Measurements from ENCODE around the gene PTPRN2. TPM values are rescaled to one million over a fixed set of nuclear protein-coding genes. Genes with fewer than 3 reads are reported as not detected.

PTPRN2 gene
- total and polyA plus RNA-seq, 2 of the 8 experiments (the other 6 are each of a cell fraction or from before 2014, with no cell fraction given) = 2.6 to 4.5 TPM

- WGBS, 2 experiments (ENCODE audit: extremely low coverage in 1 of 2, insufficient coverage in 1 of 2, insufficient read length in 1 of 2, insufficient replicate concordance in 2 of 2, low coverage in 1 of 2, low lambda C conversion rate in 2 of 2, missing lambda C conversion rate in 1 of 2) = 79% methylated on average over 8 of the region's 8 CpGs; no CpG with 5 or more reads in 1 of the 2 experiments
- H3K79me2 ChIP-seq (ENCODE audit: control insufficient read depth in 1 of 2, insufficient read depth in 2 of 2, low read length in 2 of 2) = no peaks in the 10 kb centered on the region
- no peak overlapping the region for H3K23ac ChIP-seq (ENCODE audit: insufficient read length)
- TF ChIP-seq USF2 (IDR thresholded peaks at IDR 0.05; ENCODE audit: low read length) (no peak), FOSL1 (IDR thresholded peaks at IDR 0.05; ENCODE audit: insufficient read depth, low read depth, low read length) (no peak), BCL11A (IDR thresholded peaks at IDR 0.05; ENCODE audit: low read depth in 2 of 2, low read length in 2 of 2) (no peak)
- no peak overlapping the region for H3K56ac ChIP-seq (replicated peaks; ENCODE audit: insufficient read length, low read depth, low read length)
- H4K91ac ChIP-seq (replicated peaks; ENCODE audit: insufficient read length, low read length) = no peak overlapping the region
- no peak overlapping the region for H3K4me2 ChIP-seq (ENCODE audit: insufficient read depth in 1 of 2, low read depth in 2 of 2, low read length in 2 of 2)
- no peak overlapping the region for H3K4ac ChIP-seq (replicated peaks; ENCODE audit: insufficient read length, low read depth, low read length)
- H2BK20ac ChIP-seq (ENCODE audit: low read length) = no peak overlapping the region
- H3K27me3 ChIP-seq (replicated peaks in 1 of 4; ENCODE audit: control insufficient read depth in 3 of 4, extremely low read depth in 1 of 4, insufficient read depth in 3 of 4, low read length in 3 of 4) = no peaks in the 10 kb centered on the region; a peak in 2 of 7 replicates
- no peak overlapping the region for H2BK12ac ChIP-seq (ENCODE audit: low read depth, low read length)
- H2AFZ ChIP-seq (ENCODE audit: low read length) = no peak overlapping the region
- H4K20me1 ChIP-seq (replicated peaks in 1 of 2; ENCODE audit: control insufficient read depth in 1 of 2, insufficient read depth in 2 of 2, low read length in 2 of 2) = no peaks in the 10 kb centered on the region
- peaks cover 2% of the 10 kb centered on the region; the same call in 1 of the 2 replicates for H3K23me2 ChIP-seq (ENCODE audit: low read depth, low read length)
- H2AK5ac ChIP-seq (ENCODE audit: low read depth, low read length) = no peak overlapping the region
- H4K5ac ChIP-seq (ENCODE audit: insufficient read length, low read depth, low read length) = no peak overlapping the region
- POLR2A ChIA-PET (ENCODE audit: partially characterized antibody) = no interaction called here
- H3K27ac ChIP-seq (ENCODE audit: low read depth, low read length) = no peak overlapping the region
- DNase-seq (ENCODE audit: low read depth in 1 of 2, low spot score in 2 of 2) (no peak), FAIRE-seq (no peak)
- CTCF ChIA-PET (ENCODE audit: partially characterized antibody) = no interaction called here
- H3K4me3 ChIP-seq (ENCODE audit: extremely low read depth in 1 of 4, insufficient read depth in 2 of 4, low read depth in 3 of 4, low read length in 4 of 4) = no peak overlapping the region
- H3K79me1 ChIP-seq (ENCODE audit: low read depth, low read length) = no peaks in the 10 kb centered on the region
- no peak overlapping the region for H4K8ac ChIP-seq (ENCODE audit: extremely low read depth, insufficient read depth, low read length)
- H3K14ac ChIP-seq (ENCODE audit: insufficient read length) = no peak overlapping the region
- no peak overlapping the region for H2BK5ac ChIP-seq (ENCODE audit: low read depth, low read length)
- H2BK15ac ChIP-seq (ENCODE audit: low read length) = no peak overlapping the region
- H3K9ac ChIP-seq (replicated peaks in 1 of 4; ENCODE audit: extremely low read depth in 1 of 4, low read depth in 3 of 4, low read length in 3 of 4) = no peak overlapping the region
- H3K36me3 ChIP-seq (ENCODE audit: control insufficient read depth in 2 of 4, insufficient read depth in 4 of 4, low read length in 3 of 4) = no peaks in the 10 kb centered on the region
- H2BK120ac ChIP-seq (replicated peaks; ENCODE audit: low read depth, low read length) = no peak overlapping the region
- H3K4me1 ChIP-seq (replicated peaks in 1 of 4; ENCODE audit: control insufficient read depth in 3 of 4, insufficient read depth in 4 of 4, low read length in 3 of 4) = peaks cover 0 to 23% (median 9%) of the 10 kb centered on the region in 4 experiments; a peak in 6 of 7 replicates
- H3K18ac ChIP-seq (ENCODE audit: extremely low read depth, low read length) = no peak overlapping the region
- peaks cover 5 to 11% of the 10 kb centered on the region in 2 experiments; a peak in 3 of 4 replicates for H3K9me3 ChIP-seq (ENCODE audit: insufficient read depth in 2 of 2, low read depth in 1 of 2, low read length in 1 of 2)
These were observed 204.0 kb downstream of the PTPRN2 start for GRCh38 chr7:158383665-158384064.

All from H1 (cell line).